H4 (cell line): ENCODE data around the gene ARFRP1. TPM values are rescaled to one million over a fixed set of nuclear protein-coding genes. Genes with fewer than 3 reads are reported as not detected.

ENCODE experiments used
- DNase-seq: peaks from one replicate; pipeline ENCODE4 v3.0.0-alpha.2; 2015; ENCODE audit warnings: low spot score
- total RNA-seq: library from RNA; depleted of rRNA; stranded (reverse); fragments of >200 nt; shearing (Covaris generic); gene quantifications from 2 replicates; pipeline ENCODE4 v1.2.3, GENCODE V29; 2014; rRNA removed

ARFRP1 gene, protein sequence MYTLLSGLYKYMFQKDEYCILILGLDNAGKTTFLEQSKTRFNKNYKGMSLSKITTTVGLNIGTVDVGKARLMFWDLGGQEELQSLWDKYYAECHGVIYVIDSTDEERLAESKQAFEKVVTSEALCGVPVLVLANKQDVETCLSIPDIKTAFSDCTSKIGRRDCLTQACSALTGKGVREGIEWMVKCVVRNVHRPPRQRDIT
- total RNA-seq, result 24.6 and 36.0 TPM in 2 replicates

DNA sequence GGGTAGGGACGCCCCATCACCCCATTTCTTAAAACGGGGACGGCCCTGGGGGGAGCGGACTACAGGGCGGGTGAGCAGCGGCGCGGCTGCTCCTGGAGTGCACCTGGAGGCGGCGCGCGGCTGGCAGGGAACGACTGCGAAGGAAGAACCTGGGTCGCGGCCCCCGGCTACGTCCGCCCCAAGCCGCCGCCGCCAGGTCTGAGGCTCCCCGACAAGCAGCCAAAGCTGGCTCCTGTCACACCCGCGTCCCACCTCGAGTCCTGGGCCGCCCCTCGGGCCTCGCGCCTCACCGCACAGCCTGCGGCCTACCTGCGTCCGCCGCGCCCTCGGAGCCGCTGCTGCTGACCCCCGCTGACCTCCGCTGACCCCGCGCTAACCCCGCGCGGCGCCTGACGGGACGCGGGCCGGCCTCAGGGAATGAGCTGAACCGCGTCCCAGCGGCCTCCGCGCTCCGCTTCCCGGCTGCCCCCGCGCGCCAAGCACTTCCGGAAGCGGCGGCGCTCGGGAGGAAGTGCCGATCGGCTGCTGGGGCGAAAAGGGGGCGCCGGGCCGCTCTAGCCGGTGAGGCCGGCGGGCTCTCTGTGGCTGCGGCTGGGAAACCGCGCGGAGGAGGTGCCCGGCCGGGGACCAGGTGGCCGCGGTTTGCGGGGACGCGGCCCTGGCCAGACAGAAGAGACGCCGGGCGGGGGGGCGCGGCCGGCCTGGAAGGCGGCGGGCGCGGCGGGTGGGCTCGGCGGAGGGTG lies at the start of gene ARFRP1, which contains the start of gene ZGPAT:
TSS of gene ARFRP1 (minus strand) at position 419 of the 743 bp plus-strand sequence. CDS start 885 bp downstream, outside the sequence.
TSS of gene ZGPAT (plus strand) at position 482 of the 743 bp plus-strand sequence. CDS start 542 bp downstream, outside the sequence.
- peak; percentile 73 for DNase-seq

DNA sequence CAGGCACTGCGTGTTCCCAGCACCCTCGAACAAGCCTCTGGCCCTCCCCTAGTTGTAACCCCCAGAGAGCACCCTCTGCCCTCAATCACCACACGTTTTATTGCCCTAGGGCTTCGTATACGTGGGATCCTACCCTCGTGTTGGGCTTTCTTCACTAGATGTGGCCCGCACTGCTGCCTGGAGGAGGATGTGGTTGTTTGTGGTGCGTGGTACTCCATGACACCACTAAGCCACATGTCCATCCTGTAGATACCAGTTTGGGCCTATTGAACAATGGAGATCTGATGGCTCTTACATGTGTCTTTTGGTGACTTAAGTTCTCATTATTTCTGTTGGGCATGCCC lies 48.8 kb upstream of the ARFRP1 start:
- DNase-seq, result no peak

DNA sequence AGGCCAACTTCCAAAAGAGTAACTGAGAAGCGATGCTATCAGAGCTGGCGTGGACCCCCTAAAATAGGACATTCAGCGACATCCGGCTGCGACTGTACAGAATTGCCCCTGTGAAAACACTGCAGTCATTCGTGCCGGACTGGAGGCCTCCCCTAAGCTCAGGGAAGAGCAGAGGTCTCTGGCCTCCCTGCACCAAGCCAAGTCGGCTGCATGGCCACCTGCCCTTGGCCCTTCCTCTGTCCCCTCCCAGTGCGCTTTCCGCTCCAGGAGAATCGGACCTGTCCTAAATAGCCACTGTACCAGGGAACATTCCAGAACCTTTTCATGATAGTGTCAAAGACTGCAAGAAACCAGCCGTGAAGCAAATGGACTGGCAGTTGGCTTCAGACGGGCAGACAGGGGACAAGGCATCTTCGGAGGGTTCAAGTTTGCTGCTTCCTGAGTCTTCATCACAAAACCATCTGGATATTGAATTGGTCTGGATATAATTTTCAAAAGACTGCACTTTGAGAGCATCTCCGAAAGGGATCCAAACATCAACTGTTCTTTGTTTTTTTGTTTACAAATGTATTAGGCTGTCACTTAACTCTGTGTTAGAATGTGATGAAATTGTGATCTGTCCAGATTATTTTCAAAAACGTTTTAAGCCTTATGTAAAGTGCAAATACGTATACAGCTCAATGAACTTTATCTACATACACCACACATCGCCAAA lies 48.3 kb upstream of the ARFRP1 start:
- no peak for DNase-seq

DNA sequence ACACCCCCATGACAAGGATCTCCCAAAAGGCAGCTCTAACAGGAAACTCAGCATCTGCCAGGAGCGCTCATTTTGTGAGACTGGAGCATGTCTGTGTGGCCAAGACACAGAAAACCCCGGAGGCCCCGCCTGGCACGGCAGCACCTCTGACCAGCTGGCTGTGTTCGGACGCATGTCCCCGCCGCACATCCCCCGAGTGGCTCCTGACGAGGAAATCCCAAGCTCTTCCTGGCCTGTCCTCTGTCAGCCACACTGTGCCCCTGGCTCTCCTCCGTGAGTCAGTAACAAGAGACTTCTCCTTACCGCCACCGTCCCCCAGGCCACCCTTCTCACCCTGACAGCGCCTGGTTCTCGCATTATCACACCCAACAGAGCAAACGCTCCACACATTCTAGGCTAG lies 46.2 kb upstream of the ARFRP1 start:
- DNase-seq, result no peak

DNA sequence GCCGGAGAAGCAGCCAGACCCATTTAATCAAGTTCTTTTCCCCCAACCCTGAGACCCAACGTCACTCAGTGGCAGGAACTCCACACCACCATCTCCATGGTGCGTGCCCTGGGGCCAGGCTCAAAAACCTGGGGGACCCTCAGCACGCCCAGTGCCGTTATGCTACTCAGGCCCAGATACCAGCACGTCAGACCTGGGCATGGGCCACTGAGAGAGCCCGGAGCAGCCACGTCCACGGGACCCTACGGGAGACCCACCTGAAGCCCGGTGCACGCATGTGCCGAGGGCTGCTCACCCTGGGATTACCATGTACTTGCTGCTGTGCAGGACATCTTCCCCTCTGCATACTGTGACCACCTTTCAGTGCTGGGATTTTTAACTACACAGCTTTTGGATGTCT lies 45.6 kb upstream of the ARFRP1 start:
- DNase-seq, result no peak

DNA sequence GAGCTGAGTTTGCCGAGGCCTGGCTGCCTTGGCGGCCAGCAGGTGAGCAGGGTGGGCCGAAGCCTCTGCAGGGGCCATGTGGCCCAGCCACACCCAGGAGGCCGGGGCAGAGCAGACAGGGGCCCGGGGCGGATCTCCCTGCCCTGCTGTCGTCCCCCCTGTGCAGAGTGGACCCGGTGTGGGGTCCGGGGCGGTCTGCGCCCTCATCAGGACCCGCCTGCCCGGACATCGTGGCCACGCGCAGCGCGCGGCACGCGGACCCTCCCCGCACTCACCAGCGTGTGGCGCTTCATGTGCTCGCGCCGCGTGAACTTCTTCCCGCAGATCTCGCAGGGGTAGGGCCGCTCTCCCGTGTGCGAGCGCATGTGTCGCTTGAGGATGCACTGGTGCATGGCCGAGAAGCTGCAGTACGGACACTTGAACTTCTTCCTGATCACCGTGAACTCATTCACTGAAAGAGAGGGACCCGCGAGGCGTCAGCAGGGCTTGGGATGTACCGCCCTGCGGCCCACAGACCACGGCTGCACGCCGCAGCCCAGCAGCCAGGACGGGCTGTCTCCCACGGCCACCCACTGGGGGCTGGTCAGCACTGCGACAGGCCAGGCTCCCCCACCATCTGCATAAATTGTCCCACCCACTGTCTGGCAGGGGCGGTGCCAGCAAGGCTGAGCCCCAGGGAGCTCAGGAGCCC lies 44.8 kb upstream of the ARFRP1 start:
- no peak for DNase-seq

DNA sequence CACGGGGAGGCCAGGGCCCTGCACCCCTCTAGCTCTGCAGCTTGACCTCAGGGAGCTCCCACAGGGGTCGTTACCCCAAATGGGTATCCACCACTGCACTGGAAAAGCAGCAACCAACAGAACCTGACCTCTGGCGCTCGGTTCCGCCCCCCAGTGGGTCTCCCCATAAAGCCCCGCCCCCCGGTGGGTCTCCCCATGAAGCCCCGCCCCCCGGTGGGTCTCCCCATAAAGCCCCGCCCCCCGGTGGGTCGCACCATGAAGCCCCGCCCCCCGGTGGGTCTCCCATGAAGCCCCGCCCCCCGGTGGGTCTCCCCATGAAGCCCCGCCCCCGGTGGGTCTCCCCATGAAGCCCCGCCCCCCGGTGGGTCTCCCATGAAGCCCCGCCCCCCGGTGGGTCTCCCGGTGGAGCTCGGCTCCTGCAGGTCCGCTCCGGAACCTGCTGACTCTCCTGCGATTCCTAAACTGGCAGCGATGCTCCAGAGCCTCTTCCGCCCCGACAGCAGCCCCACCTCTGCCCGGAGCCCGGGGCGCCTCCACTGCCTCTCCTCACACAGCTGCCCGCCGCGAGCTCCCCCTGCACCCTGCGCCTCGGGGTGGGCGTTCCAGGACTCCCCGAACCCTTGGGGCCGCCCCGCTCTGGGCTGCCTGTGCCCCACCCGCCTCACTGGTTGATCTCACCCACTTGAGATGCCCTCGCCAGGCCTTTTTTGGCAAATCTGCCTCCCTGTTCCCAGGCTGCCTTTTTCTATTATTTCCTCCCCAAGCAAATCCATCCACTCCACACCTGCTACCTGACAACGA lies 43.9 kb upstream of the ARFRP1 start:
- DNase-seq, result no peak

DNA sequence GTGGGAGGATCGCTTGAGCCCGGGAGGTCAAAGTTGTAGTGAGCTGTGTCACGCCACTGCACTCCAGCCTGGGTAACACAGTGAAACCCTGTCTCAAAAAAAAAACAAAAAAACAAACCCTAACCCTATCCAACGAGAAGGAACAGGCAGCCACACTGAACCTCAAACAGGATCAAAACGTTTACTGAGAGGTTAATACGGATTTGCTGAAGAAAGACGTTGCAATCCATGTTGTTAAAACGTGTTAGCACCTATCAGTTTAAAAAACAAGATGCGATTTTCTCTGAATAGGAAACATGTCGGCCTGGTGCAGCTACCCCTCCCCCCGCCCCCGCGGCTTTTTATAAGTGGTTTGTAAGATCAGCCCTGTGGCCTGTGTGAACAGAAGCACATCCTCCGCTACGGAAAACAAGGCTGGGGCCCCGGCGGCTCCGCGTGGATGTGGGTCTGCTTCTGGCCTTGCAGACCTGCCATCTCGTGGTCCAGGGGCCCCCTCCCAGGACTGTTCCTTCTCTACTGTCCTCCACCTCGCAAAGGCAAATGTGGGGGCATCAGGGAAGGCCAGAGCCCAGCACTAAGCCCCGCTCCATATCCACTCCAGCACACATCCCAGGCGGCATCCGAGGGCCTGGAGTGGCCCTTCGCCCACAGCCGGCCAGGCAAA lies 43.2 kb upstream of the ARFRP1 start:
- DNase-seq, result no peak

DNA sequence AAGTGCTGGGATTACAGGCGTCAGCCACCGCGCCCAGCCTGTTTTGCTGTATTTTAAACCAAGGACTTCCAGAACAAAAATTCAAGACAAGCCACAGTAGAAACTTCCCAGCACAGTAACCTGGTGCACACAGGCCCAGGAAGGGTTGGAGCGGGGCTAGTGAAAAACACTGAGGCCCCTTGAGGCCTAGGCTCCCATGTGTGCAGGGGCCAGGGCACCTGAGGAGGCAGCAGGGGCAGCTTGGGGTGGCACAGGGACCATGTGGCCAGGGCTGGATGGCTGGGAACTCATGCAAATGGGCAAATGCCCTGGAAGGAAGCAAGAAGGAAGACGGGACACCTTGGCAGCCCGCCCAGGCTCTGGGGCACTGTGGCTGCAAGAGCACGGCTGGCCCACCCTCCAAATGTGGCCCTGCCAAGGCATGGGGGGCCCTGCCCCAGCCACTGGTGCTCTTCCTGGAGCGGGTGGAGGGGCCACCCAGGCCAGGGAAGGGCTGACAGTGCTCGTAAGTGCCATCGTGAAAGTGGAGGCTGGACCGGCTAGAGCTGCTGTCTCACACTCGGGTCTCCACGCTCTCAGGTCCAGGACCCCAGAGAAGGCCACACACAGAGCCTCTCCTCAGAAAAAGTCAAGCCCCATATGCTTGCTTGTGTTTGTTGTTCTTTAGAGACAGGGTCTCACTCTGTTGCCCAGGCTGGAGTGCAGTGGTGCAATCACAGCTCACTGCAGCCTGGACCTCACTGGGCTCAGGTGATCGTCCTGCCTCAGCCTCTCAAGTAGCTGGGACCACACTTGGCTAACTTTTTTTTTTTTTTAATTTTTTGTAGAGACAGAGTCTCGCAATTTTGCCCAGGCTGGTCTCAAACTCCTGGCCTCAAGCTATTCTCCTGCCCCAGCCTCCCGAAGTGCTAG lies 42.1 kb upstream of the ARFRP1 start:
- DNase-seq, result no peak

DNA sequence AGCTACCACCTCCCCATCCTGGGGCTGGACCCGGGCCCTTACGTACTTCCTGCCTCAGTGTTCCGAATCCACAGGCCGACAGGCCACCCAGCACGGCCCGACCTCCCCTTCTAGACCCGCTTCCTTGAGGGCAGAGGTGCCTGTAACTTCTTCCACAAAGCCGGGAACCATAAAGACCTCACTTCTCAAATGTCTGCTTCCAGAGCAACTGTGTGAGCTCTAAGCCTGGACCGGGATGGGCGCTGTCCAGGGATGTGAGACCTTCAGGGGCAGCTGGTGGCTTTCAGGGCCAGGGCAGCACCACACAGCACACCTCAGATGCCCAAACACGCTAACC lies 41.1 kb upstream of the ARFRP1 start:
- DNase-seq, result no peak

DNA sequence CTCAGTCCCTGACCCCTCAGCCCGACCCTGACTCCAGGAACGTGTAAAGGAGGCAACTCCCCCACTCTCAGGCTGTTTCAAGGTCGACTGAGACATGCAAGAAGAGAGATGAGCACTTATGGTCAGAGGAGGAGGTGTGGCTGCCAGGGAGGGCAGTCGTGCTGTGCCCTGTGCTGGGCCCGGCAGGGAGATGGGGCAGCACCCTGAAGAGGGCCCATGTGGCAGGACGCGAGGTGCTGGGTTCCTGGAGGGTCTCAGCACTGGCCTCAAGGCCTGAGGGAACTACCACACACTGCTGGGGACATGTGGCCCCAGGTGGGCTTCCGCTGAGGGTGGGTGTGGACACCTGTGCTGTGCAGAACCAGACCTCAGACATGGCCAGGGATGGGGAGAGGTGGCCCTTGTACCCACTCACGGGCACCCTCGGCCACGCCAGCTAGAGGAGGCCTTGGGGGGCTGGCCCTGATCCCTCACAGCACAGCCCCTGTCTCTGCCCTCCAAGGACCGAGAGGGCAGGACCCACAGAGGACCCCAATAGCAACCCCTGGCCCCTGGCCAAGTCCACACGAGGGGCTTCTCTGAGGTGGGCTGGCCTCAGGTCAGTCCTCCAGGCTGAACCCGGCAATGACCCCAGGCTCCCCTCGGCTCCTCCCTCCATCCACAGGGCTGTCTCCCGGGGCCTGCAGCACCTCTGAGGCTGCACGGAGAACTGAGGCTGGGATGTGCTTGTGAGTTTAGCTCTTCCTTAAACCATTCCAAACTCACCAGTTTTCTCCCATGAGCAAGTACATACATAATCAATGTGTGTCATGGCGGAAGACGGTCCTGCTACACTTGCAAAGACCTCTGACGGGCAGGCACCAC lies 40.5 kb upstream of the ARFRP1 start:
- DNase-seq, result no peak

DNA sequence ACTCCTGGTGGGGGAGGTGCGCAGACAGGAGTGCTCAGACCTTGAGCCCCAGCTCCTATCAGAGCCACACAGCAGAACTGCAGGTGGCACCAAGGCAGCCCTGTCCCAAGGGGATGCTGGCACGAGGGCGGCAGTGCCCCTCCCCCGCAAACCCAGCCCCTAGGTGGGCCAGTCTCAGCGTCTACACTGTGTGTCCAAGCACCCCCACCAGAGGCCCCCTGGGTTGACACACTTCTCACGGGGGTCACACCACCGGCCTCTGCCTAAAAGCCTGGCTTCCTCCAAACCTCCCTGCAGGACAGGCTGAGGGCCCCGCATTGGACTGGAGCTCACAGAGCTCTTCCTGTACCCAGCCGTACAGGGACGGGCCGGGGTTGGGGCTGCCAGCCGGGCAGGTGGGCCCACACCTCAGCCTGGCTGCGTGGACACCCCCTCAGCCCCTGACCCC lies 39.9 kb upstream of the ARFRP1 start:
- DNase-seq, result no peak

DNA sequence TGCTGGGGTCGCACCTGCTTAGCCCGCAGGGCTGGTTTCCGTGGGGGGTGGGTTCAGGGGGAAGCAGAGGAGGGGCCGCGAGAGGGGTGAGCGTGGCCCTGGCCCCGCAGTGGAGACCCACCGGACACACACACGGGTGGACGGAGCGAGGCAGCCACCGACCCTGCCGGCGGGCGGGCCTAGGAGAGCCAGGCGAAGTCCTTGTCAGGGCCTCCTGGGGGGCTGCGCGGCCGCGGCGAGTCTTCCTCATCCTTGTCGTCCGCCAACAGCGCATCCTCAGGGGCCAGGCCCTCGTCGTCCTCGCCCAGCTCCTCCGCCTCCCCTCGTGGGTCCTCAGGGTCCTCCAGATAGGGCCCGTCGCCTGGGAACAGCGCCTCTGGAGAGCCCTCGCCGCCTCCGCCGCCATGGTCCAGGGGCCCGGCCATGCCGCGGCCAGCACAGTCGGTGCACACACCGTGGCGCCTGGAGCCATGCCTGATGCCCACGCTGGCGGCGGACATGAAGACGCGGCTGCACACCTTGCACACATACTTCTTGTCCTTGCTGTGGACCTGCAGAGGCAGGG lies 39.1 kb upstream of the ARFRP1 start:
- DNase-seq, result no peak

DNA sequence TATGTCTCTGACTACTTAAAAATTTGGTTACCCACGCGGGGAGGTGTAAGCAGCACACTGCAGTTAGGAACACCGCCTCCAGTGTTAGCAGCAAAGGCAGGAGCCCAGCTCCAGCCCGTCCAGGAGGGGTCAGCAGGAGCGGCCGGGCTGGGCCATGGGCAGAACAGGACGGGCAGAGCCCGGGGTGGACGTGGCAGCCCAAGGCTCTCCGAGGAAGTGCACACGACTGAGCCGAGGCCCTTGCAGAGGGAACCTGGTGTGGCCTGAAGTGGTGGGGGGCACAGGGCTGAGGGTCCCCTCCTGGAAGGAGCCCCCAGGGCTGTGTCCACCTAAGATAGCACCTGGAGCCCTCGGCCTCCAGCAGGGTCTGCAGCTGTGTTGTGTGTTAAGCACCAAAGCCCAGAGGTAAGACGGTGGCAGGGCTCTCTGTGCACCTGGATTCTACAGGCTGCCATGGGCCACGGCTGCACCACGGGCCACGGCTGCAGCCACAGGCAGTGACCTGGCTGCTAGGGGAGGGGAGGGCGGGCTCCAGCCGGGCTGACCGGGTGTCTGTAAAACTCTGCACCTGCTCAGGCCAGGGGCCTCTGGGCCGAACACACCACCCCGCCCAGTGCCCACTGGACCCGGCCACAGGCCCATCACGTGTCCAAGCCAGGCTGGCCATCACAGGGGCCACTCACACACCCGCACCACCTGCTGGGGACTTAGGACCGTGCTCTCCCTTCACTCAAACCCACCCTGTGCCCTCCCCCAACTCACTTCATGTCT lies 38.4 kb upstream of the ARFRP1 start:
- DNase-seq, result no peak

DNA sequence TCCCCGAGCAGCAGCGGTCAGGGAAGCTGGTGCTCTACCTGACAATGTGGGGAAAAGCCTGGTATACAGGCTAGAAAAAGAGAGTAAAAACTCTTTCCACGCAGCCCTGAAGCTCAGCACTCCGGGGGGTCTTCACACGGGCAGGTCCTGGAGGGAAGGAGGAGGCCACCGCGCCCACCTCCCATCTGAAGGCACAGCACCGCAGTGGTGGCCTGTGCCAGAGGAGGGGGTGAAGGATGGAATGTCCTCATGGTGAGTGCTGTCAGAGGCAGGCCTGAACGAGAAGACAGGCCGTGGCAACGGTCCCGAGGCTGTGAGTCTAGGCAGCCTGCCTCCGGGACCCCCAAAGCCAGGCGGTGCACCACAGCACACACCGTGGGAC lies 37.6 kb upstream of the ARFRP1 start:
- no peak for DNase-seq

DNA sequence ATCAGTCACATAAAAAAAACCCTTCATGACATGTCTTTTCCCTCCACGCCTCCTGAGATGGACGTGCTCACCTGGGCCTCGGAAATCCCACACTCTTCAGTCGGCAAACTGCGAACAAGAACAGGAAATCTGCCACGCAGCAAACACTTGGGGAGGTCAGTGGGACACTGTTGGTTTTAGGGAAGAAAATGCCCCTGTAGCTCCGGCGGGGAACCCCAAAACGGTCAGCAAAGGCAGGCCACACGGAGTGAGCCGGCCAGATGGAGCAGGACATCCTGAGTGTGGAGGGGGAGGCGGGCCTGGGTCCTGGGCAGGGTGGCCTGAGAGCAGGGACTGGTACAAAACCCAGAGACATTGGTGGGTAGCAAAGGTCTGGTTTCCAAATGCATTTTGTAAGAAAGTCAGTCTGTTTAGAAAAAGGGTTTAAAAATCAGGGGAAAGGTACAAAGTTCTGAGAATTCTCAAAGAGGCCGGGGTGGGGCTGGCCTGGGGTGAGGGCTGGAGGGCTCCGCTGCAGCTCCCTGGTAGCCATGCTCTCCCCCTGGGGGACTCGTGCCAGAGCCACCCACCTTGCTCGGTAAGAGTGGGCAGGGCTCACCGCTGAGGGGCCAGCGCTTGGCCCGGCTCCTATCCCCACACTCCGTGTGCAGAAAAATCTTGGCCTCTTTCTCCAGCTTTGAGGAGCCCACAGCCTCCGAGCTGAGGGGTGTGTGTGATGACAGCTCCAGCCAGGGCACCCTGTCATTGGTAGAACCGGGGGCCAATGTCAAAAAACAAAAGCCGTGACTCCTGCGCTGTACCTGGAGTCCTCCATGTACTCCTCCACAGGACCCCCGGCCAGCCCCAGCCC lies 37.0 kb upstream of the ARFRP1 start:
- DNase-seq, result no peak

DNA sequence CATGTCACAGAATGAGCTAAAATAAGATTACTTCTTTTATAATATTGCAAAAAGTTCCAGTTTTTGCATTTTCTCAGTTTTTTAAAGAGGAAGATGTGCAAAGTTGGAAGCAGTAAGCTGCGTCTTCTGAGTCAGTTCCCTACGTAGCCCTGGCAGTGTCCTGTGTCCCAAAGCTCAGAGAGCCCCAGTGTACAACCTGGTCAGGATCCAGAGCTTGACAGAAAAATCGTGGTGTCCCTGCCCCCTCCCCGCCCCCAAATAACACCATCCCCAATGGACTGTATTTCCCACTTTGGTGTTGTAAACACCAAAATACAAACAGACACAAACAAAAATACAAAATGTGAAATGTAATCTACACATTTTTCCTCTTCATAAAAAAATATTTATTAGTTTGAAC lies 36.4 kb upstream of the ARFRP1 start:
- no peak for DNase-seq
